Activated CD8-positive, alpha-beta memory T cell treated with anti-CD3 and anti-CD28 coated beads, Interleukin-2, amount 10 ng/mL, durations not matched to agents 7 days and 5 days (primary cell): Measurements from ENCODE around the gene EPGN. TPM values are rescaled to one million over a fixed set of nuclear protein-coding genes. Genes with fewer than 3 reads are reported as not detected.

Experiments used
- ATAC-seq: fragments of 150-1000 bp; cut with Tn5 transposase; one replicate; pipeline ENCODE4 v1.10.0; 2021; ENCODE audit warnings: moderate library complexity
- CTCF ChIA-PET: fragments of 350-600 bp; sonication (Branson Sonifier 250); formaldehyde crosslinking; loops from one replicate; lab custom pipeline; 2021; ENCODE audit warnings: antibody characterized with exemption; lab: Charles Lee
- DNase-seq: peaks from one replicate; pipeline ENCODE4 v3.0.0-alpha.2; 2020
- H3K27ac Mint-ChIP-seq: one replicate; pipeline ENCODE4 v1.8.0; 2021; ENCODE audit warnings: mild to moderate bottlenecking, mixed read lengths
- H3K27me3 Mint-ChIP-seq: one replicate; pipeline ENCODE4 v1.8.0; 2021; ENCODE audit warnings: mixed read lengths
- H3K36me3 Mint-ChIP-seq: one replicate; pipeline ENCODE4 v1.8.0; 2021; ENCODE audit warnings: mild to moderate bottlenecking, mixed read lengths
- H3K4me1 Mint-ChIP-seq: one replicate; pipeline ENCODE4 v1.8.0; 2021; ENCODE audit warnings: mixed read lengths
- H3K4me3 Mint-ChIP-seq: one replicate; pipeline ENCODE4 v1.8.0; 2021; ENCODE audit warnings: mild to moderate bottlenecking, moderate library complexity, mixed read lengths
- H3K9me3 Mint-ChIP-seq: one replicate; pipeline ENCODE4 v1.8.0; 2022; ENCODE audit warnings: low read depth, mixed read lengths
- total RNA-seq, 2 experiments: library from RNA; stranded (reverse); gene quantifications; one replicate each; pipeline ENCODE4 v1.2.3, GENCODE V29; 2021

The EPGN gene
- total RNA-seq, 2 experiments from 2014 or later = not detected

GRCh38 chr4:74287791-74288190 is 20.5 kb upstream of the EPGN start:
- no peaks in the 10 kb centered on the region for H3K36me3 Mint-ChIP-seq
- DNase-seq (no peak), ATAC-seq (no peak)
- CTCF ChIA-PET = no interaction called here
- no peak overlapping the region for H3K27ac Mint-ChIP-seq
- no peak overlapping the region for H3K4me3 Mint-ChIP-seq
- H3K4me1 Mint-ChIP-seq = no peaks in the 10 kb centered on the region
- no peaks in the 10 kb centered on the region for H3K9me3 Mint-ChIP-seq
- H3K27me3 Mint-ChIP-seq = no peaks in the 10 kb centered on the region

GRCh38 chr4:74291471-74291870 is 16.8 kb upstream of the EPGN start:
- CTCF ChIA-PET = no interaction called here
- no peaks in the 10 kb centered on the region for H3K36me3 Mint-ChIP-seq
- H3K27me3 Mint-ChIP-seq = no peaks in the 10 kb centered on the region
- ATAC-seq = no peak
- no peak overlapping the region for H3K27ac Mint-ChIP-seq
- no peak for DNase-seq
- H3K9me3 Mint-ChIP-seq = no peaks in the 10 kb centered on the region
- no peak overlapping the region for H3K4me3 Mint-ChIP-seq
- H3K4me1 Mint-ChIP-seq = no peaks in the 10 kb centered on the region

- H3K27me3 Mint-ChIP-seq = no peaks in the 10 kb centered on the region
- DNase-seq (no peak), ATAC-seq (no peak)
- H3K27ac Mint-ChIP-seq = no peak overlapping the region
- H3K4me1 Mint-ChIP-seq = no peaks in the 10 kb centered on the region
- no peaks in the 10 kb centered on the region for H3K36me3 Mint-ChIP-seq
- CTCF ChIA-PET = no interaction called here
- no peak overlapping the region for H3K4me3 Mint-ChIP-seq
- H3K9me3 Mint-ChIP-seq = no peaks in the 10 kb centered on the region
Observed at GRCh38 chr4:74292111-74292870, 16.0 kb upstream of the EPGN start.

- Mint-ChIP-seq H3K4me1 (no peaks in the 10 kb centered on the region), H3K36me3 (no peaks in the 10 kb centered on the region), H3K27ac (no peak overlapping the region), H3K27me3 (no peaks in the 10 kb centered on the region), H3K9me3 (no peaks in the 10 kb centered on the region), H3K4me3 (no peak overlapping the region)
- CTCF ChIA-PET = no interaction called here
- DNase-seq (no peak), ATAC-seq (no peak)
Observed at GRCh38 chr4:74293558-74293957, 14.7 kb upstream of the EPGN start.

- Mint-ChIP-seq H3K4me3 (no peak overlapping the region), H3K4me1 (no peaks in the 10 kb centered on the region), H3K27me3 (no peaks in the 10 kb centered on the region), H3K27ac (no peak overlapping the region), H3K36me3 (no peaks in the 10 kb centered on the region), H3K9me3 (no peaks in the 10 kb centered on the region)
- ATAC-seq (no peak), DNase-seq (no peak)
- CTCF ChIA-PET = no interaction called here
Observed at GRCh38 chr4:74294681-74295080, 13.6 kb upstream of the EPGN start.

GRCh38 chr4:74297539-74297938 is 10.7 kb upstream of the EPGN start:
- Mint-ChIP-seq H3K36me3 (no peaks in the 10 kb centered on the region), H3K4me3 (no peak overlapping the region), H3K27me3 (no peaks in the 10 kb centered on the region), H3K9me3 (no peaks in the 10 kb centered on the region), H3K4me1 (no peaks in the 10 kb centered on the region), H3K27ac (no peak overlapping the region)
- no peak for DNase-seq
- CTCF ChIA-PET = no interaction called here
- no peak for ATAC-seq

GRCh38 chr4:74304095-74304625 is 4.1 kb upstream of the EPGN start:
- Mint-ChIP-seq H3K9me3 (no peaks in the 10 kb centered on the region), H3K27ac (no peak overlapping the region), H3K4me3 (no peak overlapping the region), H3K4me1 (peaks cover 5% of the 10 kb centered on the region), H3K36me3 (no peaks in the 10 kb centered on the region), H3K27me3 (no peaks in the 10 kb centered on the region)
- CTCF ChIA-PET = no interaction called here
- no peak for DNase-seq
- ATAC-seq = no peak

GRCh38 chr4:74305000-74305399 is 3.3 kb upstream of the EPGN start:
- Mint-ChIP-seq H3K27ac (no peak overlapping the region), H3K27me3 (no peaks in the 10 kb centered on the region), H3K36me3 (no peaks in the 10 kb centered on the region), H3K4me3 (no peak overlapping the region), H3K9me3 (no peaks in the 10 kb centered on the region), H3K4me1 (peaks cover 5% of the 10 kb centered on the region)
- DNase-seq (no peak), ATAC-seq (no peak)
- CTCF ChIA-PET = no interaction called here

- Mint-ChIP-seq H3K9me3 (no peaks in the 10 kb centered on the region), H3K4me3 (no peak overlapping the region), H3K27me3 (no peaks in the 10 kb centered on the region), H3K4me1 (peaks cover 5% of the 10 kb centered on the region), H3K27ac (no peak overlapping the region), H3K36me3 (no peaks in the 10 kb centered on the region)
- DNase-seq = no peak
- CTCF ChIA-PET = no interaction called here
- no peak for ATAC-seq
Observed at GRCh38 chr4:74307170-74307569, 1.1 kb upstream of the EPGN start.

- CTCF ChIA-PET = interaction anchor here (1.6 kb wide), 1 partner anchor 81 kb away, joined by 4 read pairs; no protein-coding TSS in a partner anchor
- Mint-ChIP-seq H3K4me3 (no peak overlapping the region), H3K4me1 (peaks cover 5% of the 10 kb centered on the region), H3K36me3 (no peaks in the 10 kb centered on the region), H3K27me3 (no peaks in the 10 kb centered on the region), H3K9me3 (no peaks in the 10 kb centered on the region), H3K27ac (no peak overlapping the region)
- ATAC-seq (no peak), DNase-seq (no peak)
Observed at GRCh38 chr4:74309223-74309622, 953 bp downstream of the EPGN start.

- Mint-ChIP-seq H3K9me3 (no peaks in the 10 kb centered on the region), H3K36me3 (no peaks in the 10 kb centered on the region), H3K27me3 (no peaks in the 10 kb centered on the region), H3K4me1 (peaks cover 5% of the 10 kb centered on the region), H3K4me3 (no peak overlapping the region), H3K27ac (no peak overlapping the region)
- no peak for DNase-seq
- CTCF ChIA-PET = interaction anchor here (0.5 to 1.4 kb wide), 2 partner anchors 93 to 123 kb away, joined by 3 to 4 read pairs; no protein-coding TSS in a partner anchor
- peak; percentile 39 for ATAC-seq
Observed at GRCh38 chr4:74311696-74312313, 3.5 kb downstream of the EPGN start.

GRCh38 chr4:74314329-74314728 is 6.1 kb downstream of the EPGN start:
- DNase-seq (no peak), ATAC-seq (no peak)
- no peaks in the 10 kb centered on the region for H3K36me3 Mint-ChIP-seq
- H3K4me1 Mint-ChIP-seq = no peaks in the 10 kb centered on the region
- no peaks in the 10 kb centered on the region for H3K27me3 Mint-ChIP-seq
- H3K27ac Mint-ChIP-seq = no peak overlapping the region
- H3K9me3 Mint-ChIP-seq = no peaks in the 10 kb centered on the region
- H3K4me3 Mint-ChIP-seq = no peak overlapping the region
- CTCF ChIA-PET = no interaction called here

GRCh38 chr4:74314944-74315343 is 6.7 kb downstream of the EPGN start:
- Mint-ChIP-seq H3K9me3 (no peaks in the 10 kb centered on the region), H3K27me3 (no peaks in the 10 kb centered on the region), H3K4me3 (no peak overlapping the region), H3K36me3 (no peaks in the 10 kb centered on the region), H3K4me1 (no peaks in the 10 kb centered on the region), H3K27ac (no peak overlapping the region)
- DNase-seq = no peak
- no peak for ATAC-seq
- CTCF ChIA-PET = no interaction called here

GRCh38 chr4:74315376-74315775 is 7.1 kb downstream of the EPGN start:
- CTCF ChIA-PET = no interaction called here
- no peaks in the 10 kb centered on the region for H3K27me3 Mint-ChIP-seq
- ATAC-seq (no peak), DNase-seq (no peak)
- H3K36me3 Mint-ChIP-seq = no peaks in the 10 kb centered on the region
- no peak overlapping the region for H3K4me3 Mint-ChIP-seq
- H3K9me3 Mint-ChIP-seq = no peaks in the 10 kb centered on the region
- H3K4me1 Mint-ChIP-seq = no peaks in the 10 kb centered on the region
- no peak overlapping the region for H3K27ac Mint-ChIP-seq
